Suprapubic skin (tissue), 4 donors: ENCODE results near the gene CSMD2.

ENCODE experiments used
- CTCF ChIP-seq, 2 donors: fragments of 200-600 bp in 1 of 2; fragments of 450-650 bp in 1 of 2; sonication (generic) in 1 of 2; IDR thresholded peaks; one replicate each; pipeline ENCODE4 v1.5.1; 2016 to 2019; ENCODE audit warnings: antibody characterized with exemption in 2 of 2, mild to moderate bottlenecking in 1 of 2, moderate library complexity in 1 of 2
- EP300 ChIP-seq: sonication (generic); formaldehyde crosslinking; IDR thresholded peaks from one replicate; pipeline ENCODE4 v1.6.1; 2017; ENCODE audit warnings: antibody characterized with exemption
- POLR2AphosphoS5 ChIP-seq, 3 donors: sonication (generic); formaldehyde crosslinking; IDR thresholded peaks; one replicate each; pipeline ENCODE4 v1.6.1; 2017; ENCODE audit warnings: antibody characterized with exemption in 3 of 3

GRCh38 chr1:33618636-33619035 is 546.4 kb downstream of the CSMD2 start:
- TF ChIP-seq POLR2AphosphoS5 (IDR thresholded peaks at IDR 0.05) (no peak), CTCF (IDR thresholded peaks at IDR 0.05) (no peak), EP300 (no peak)
